Stomach (tissue), 9 donors: Measurements from ENCODE around the gene MTMR12. TPM values are rescaled to one million over a fixed set of nuclear protein-coding genes. Genes with fewer than 3 reads are reported as not detected.

ENCODE experiments used
- DNase-seq, 2 donors: peaks; one replicate each; pipeline versions ENCODE4 v3.0.0 to v3.0.0-alpha.2; 2013 to 2019
- H3K27ac ChIP-seq, 5 donors: fragments of 200-600 bp in 4 of 5; sonication (generic) in 4 of 5; one replicate each; pipeline ENCODE4 v1.5.1; 2013 to 2019; ENCODE audit warnings: mild to moderate bottlenecking in 1 of 5, moderate library complexity in 1 of 5
- H3K27me3 ChIP-seq, 3 donors: fragments of 200-600 bp; sonication (generic); one replicate each; pipeline ENCODE4 v1.5.1; 2017 to 2019; ENCODE audit warnings: mixed run types in 1 of 3
- H3K36me3 ChIP-seq, 4 donors: fragments of 200-600 bp; sonication (generic); 1 replicate in 3 of 4; 2 replicates in 1 of 4; pipeline ENCODE4 v1.5.1; 2016 to 2019
- H3K4me1 ChIP-seq, 4 donors: fragments of 200-600 bp; sonication (generic); one replicate each; pipeline ENCODE4 v1.5.1; 2016 to 2019
- H3K4me3 ChIP-seq, 4 donors: fragments of 200-600 bp; sonication (generic) in 3 of 4; one replicate each; pipeline ENCODE4 v1.5.1; 2016 to 2019; ENCODE audit warnings: mild to moderate bottlenecking in 1 of 4
- H3K9me3 ChIP-seq, 4 donors: fragments of 200-600 bp; sonication (generic); one replicate each; pipeline ENCODE4 v1.5.1; 2016 to 2019
- CTCF ChIP-seq, 7 experiments: fragments of 450-650 bp in 4 of 7; fragments of 200-600 bp in 3 of 7; sonication (generic) in 3 of 7; IDR thresholded peaks; one replicate each; pipeline ENCODE4 v1.5.1; 2016 to 2019; ENCODE audit warnings: antibody characterized with exemption in 7 of 7, control low read depth in 2 of 7, mild to moderate bottlenecking in 1 of 7
- EP300 ChIP-seq: sonication (generic); formaldehyde crosslinking; IDR thresholded peaks from one replicate; pipeline ENCODE4 v1.6.1; 2017; ENCODE audit warnings: antibody characterized with exemption
- POLR2A ChIP-seq, 4 donors: fragments of 450-650 bp; IDR thresholded peaks; one replicate each; pipeline ENCODE4 v1.6.1; 2016; ENCODE audit warnings: antibody characterized with exemption in 4 of 4, control low read depth in 2 of 4, mild to moderate bottlenecking in 1 of 4, moderate library complexity in 1 of 4
- POLR2AphosphoS5 ChIP-seq, 3 donors: sonication (generic); formaldehyde crosslinking; IDR thresholded peaks; one replicate each; pipeline ENCODE4 v1.6.1; 2016; ENCODE audit warnings: antibody characterized with exemption in 3 of 3
- WGBS, 5 donors: extraction: QIAGEN DNeasy Blood & Tissue Kit in 3 of 5; methylation state at CpG; one replicate each; pipeline versions ENCODE4 v1.1.5 to v1.1.7; 2013 to 2018; 5-methylcytosine and 5-hydroxymethylcytosine counted together
- intact Hi-C: fragments of 100-400 bp; cut with DNase I; formaldehyde crosslinking; loops from one replicate; pipeline ENCODE4 v1.15.1; 2023; ENCODE audit warnings: low total_unique reads
- polyA plus RNA-seq, 3 donors: library from polyadenylated mRNA; stranded (reverse); fragments of 200-250 nt; gene quantifications; one replicate each; pipeline ENCODE4 v1.2.3, GENCODE V29; 2013
- total RNA-seq, 5 donors: library from RNA; depleted of rRNA; stranded (reverse); fragments of >200 nt; gene quantifications; one replicate each; pipeline versions ENCODE4 v1.1.0 to v1.2.3, GENCODE V29; 2014 to 2016
- donor health status: healthy with polysubstance abuse.
- donor health status: Bipolar disorder and iron deficiency.
- donor health status: healthy.

The MTMR12 gene
- total and polyA plus RNA-seq, 8 donors: 7.2 to 51.9 (median 38.8) TPM

- no peak for DNase-seq
- TF ChIP-seq CTCF (IDR thresholded peaks at IDR 0.05): no peak
- TF ChIP-seq POLR2A (IDR thresholded peaks at IDR 0.05): no peak
- TF ChIP-seq EP300: no peak
- TF ChIP-seq POLR2AphosphoS5 (IDR thresholded peaks at IDR 0.05): no peak
- Histone ChIP-seq H3K4me3 (no peak overlapping the region), H3K4me1 (peaks cover 36 to 74% (median 56%) of the 10 kb centered on the region in 4 donors), H3K27ac (peak overlapping the region in 1 of 5 donors; percentile 16), H3K9me3 (no peaks in the 10 kb centered on the region), H3K36me3 (peaks cover 0 to 14% (median 5%) of the 10 kb centered on the region in 4 donors), H3K27me3 (no peaks in the 10 kb centered on the region)
- WGBS, 5 donors: 72 to 77% (median 74%) methylated on average over 5 of the region's 5 CpGs
- intact Hi-C loops: no loop called here
These were observed 32.1 kb downstream of the MTMR12 start for GRCh38 chr5:32280656-32281081.

GRCh38 chr5:32279786-32280185 lies 33.0 kb downstream of the MTMR12 start:
- 91 to 99% (median 96%) methylated on average over 3 of the region's 3 CpGs for WGBS, 5 donors
- no peak for DNase-seq
- Histone ChIP-seq H3K4me3 (no peak overlapping the region), H3K9me3 (no peaks in the 10 kb centered on the region), H3K36me3 (peaks cover 0 to 14% (median 7%) of the 10 kb centered on the region in 4 donors), H3K27me3 (no peaks in the 10 kb centered on the region), H3K4me1 (peaks cover 35 to 80% (median 58%) of the 10 kb centered on the region in 4 donors), H3K27ac (peak overlapping the region in 2 of 5 donors; percentile 6 to 16)
- intact Hi-C loops: no loop called here
- TF ChIP-seq POLR2AphosphoS5 (IDR thresholded peaks at IDR 0.05) (no peak), CTCF (IDR thresholded peaks at IDR 0.05) (no peak), EP300 (no peak), POLR2A (IDR thresholded peaks at IDR 0.05) (no peak)

- no peaks in the 10 kb centered on the region for H3K9me3 ChIP-seq
- TF ChIP-seq EP300: no peak
- no peak for TF ChIP-seq POLR2A (IDR thresholded peaks at IDR 0.05)
- H3K27ac ChIP-seq: peak overlapping the region in 2 of 5 donors; percentile 6 to 33
- WGBS, 5 donors: 79 to 92% (median 83%) methylated on average over 3 of the region's 3 CpGs
- H3K4me1 ChIP-seq: peaks cover 30 to 83% (median 61%) of the 10 kb centered on the region in 4 donors
- intact Hi-C loops: no loop called here
- DNase-seq: no peak
- H3K27me3 ChIP-seq: no peaks in the 10 kb centered on the region
- H3K36me3 ChIP-seq: peaks cover 0 to 20% (median 13%) of the 10 kb centered on the region in 4 donors
- no peak overlapping the region for H3K4me3 ChIP-seq
These were observed 33.5 kb downstream of the MTMR12 start for GRCh38 chr5:32279223-32279622.

GRCh38 chr5:32278406-32278805 lies 34.3 kb downstream of the MTMR12 start:
- no peak for TF ChIP-seq CTCF (IDR thresholded peaks at IDR 0.05)
- TF ChIP-seq POLR2AphosphoS5 (IDR thresholded peaks at IDR 0.05): no peak
- TF ChIP-seq EP300: no peak
- no peak for TF ChIP-seq POLR2A (IDR thresholded peaks at IDR 0.05)
- Histone ChIP-seq H3K36me3 (peaks cover 4 to 28% (median 21%) of the 10 kb centered on the region in 4 donors), H3K27me3 (no peaks in the 10 kb centered on the region), H3K4me1 (peaks cover 30 to 81% (median 57%) of the 10 kb centered on the region in 4 donors), H3K9me3 (no peaks in the 10 kb centered on the region), H3K27ac (peak overlapping the region in 4 of 5 donors; percentile 20 to 80 (median 59)), H3K4me3 (no peak overlapping the region)
- peak in 1 of 2 donors; percentile 20 for DNase-seq
- 28 to 65% (median 55%) methylated on average over 3 of the region's 3 CpGs for WGBS, 5 donors
- intact Hi-C loops: no loop called here

- intact Hi-C loops: no loop called here
- TF ChIP-seq EP300 (no peak), POLR2A (IDR thresholded peaks at IDR 0.05) (no peak)
- Histone ChIP-seq H3K27me3 (no peaks in the 10 kb centered on the region), H3K27ac (peak overlapping the region in 4 of 5 donors; percentile 20 to 80 (median 59)), H3K4me1 (peaks cover 30 to 76% (median 53%) of the 10 kb centered on the region in 4 donors), H3K4me3 (no peak overlapping the region), H3K9me3 (no peaks in the 10 kb centered on the region), H3K36me3 (peaks cover 10 to 34% (median 27%) of the 10 kb centered on the region in 4 donors)
- no peak for DNase-seq
These were observed 34.9 kb downstream of the MTMR12 start for GRCh38 chr5:32277798-32278197.
